H1 (cell line): ENCODE results near the gene GTF2H2. TPM values are rescaled to one million over a fixed set of nuclear protein-coding genes. Genes with fewer than 3 reads are reported as not detected.
"Not testable (repeated sequence)": the region's sequence is repeated elsewhere in the genome, so short reads cannot be mapped to it uniquely, and the experiment has no call there.

ENCODE experiments used
- CTCF ChIA-PET: fragments of 300-600 bp; sonication (Branson Sonifier 250); formaldehyde crosslinking; loops from one replicate; lab custom pipeline; 2021; ENCODE audit not compliant: partially characterized antibody; lab: Charles Lee
- POLR2A ChIA-PET: fragments of 300-600 bp; sonication (Branson Sonifier 250); formaldehyde crosslinking; loops from one replicate; lab custom pipeline; 2021; ENCODE audit warnings: inconsistent platforms; ENCODE audit not compliant: partially characterized antibody; lab: Charles Lee
- DNase-seq, 2 experiments: peaks; one replicate each; pipeline versions ENCODE4 v3.0.0 to v3.0.0-alpha.2; 2010 to 2022; ENCODE audit warnings: low spot score in 2 of 2, low read depth in 1 of 2, mixed read lengths in 1 of 2
- FAIRE-seq: peaks from 2 replicates; lab custom pipeline; 2011; peaks lifted over from hg19 to GRCh38; lab: Jason Lieb, UNC
- H2AFZ ChIP-seq: 2 replicates; pipeline ENCODE4 v1.8.1; 2012; ENCODE audit warnings: low read length, inconsistent platforms
- H2AK5ac ChIP-seq: 2 replicates; pipeline ENCODE4 v1.6.1; 2013; ENCODE audit warnings: low read depth, low read length
- H2BK120ac ChIP-seq: replicated peaks from 2 replicates; pipeline ENCODE3; 2013; ENCODE audit warnings: low read depth, low read length, inconsistent platforms
- H2BK12ac ChIP-seq: 2 replicates; pipeline ENCODE4 v1.6.1; 2013; ENCODE audit warnings: low read depth, low read length
- H2BK15ac ChIP-seq: 2 replicates; pipeline ENCODE4 v1.6.1; 2013; ENCODE audit warnings: low read length
- H2BK20ac ChIP-seq: 2 replicates; pipeline ENCODE4 v1.6.1; 2013; ENCODE audit warnings: low read length
- H2BK5ac ChIP-seq: 2 replicates; pipeline ENCODE4 v1.6.1; 2013; ENCODE audit warnings: low read depth, low read length
- H3K14ac ChIP-seq: 2 replicates; pipeline ENCODE4 v1.6.1; 2013; ENCODE audit warnings: inconsistent platforms; ENCODE audit not compliant: insufficient read length
- H3K18ac ChIP-seq: 2 replicates; pipeline ENCODE4 v1.6.1; 2013; ENCODE audit warnings: low read length; ENCODE audit errors: extremely low read depth
- H3K23ac ChIP-seq: 2 replicates; pipeline ENCODE4 v1.6.1; 2013; ENCODE audit warnings: inconsistent platforms; ENCODE audit not compliant: insufficient read length
- H3K23me2 ChIP-seq: 2 replicates; pipeline ENCODE4 v1.6.1; 2013; ENCODE audit warnings: low read depth, low read length
- H3K27ac ChIP-seq: 2 replicates; pipeline ENCODE4 v1.6.1; 2011; ENCODE audit warnings: low read depth, low read length, inconsistent platforms
- H3K27me3 ChIP-seq, 4 experiments: replicated peaks in 1 of 4; 1 replicate in 1 of 4; 2 replicates in 3 of 4; pipeline versions ENCODE4 v1.6.1 to v1.8.1; 2011 to 2013; ENCODE audit warnings: low read length in 3 of 4, mild to moderate bottlenecking in 3 of 4, inconsistent platforms in 2 of 4, mixed read lengths in 2 of 4, moderate library complexity in 1 of 4; ENCODE audit not compliant: control insufficient read depth in 3 of 4, insufficient read depth in 3 of 4; ENCODE audit errors: extremely low read depth in 1 of 4
- H3K36me3 ChIP-seq, 4 experiments: 2 replicates each; pipeline versions ENCODE4 v1.6.1 to v1.8.1; 2011 to 2013; ENCODE audit warnings: mild to moderate bottlenecking in 4 of 4, low read length in 3 of 4, moderate library complexity in 2 of 4, control low read depth in 1 of 4, inconsistent platforms in 1 of 4; ENCODE audit not compliant: insufficient read depth in 4 of 4, control insufficient read depth in 2 of 4
- H3K4ac ChIP-seq: replicated peaks from 2 replicates; pipeline ENCODE3; 2013; ENCODE audit warnings: low read length, low read depth, mixed read lengths, inconsistent platforms; ENCODE audit not compliant: insufficient read length
- H3K4me1 ChIP-seq, 4 experiments: replicated peaks in 1 of 4; 1 replicate in 1 of 4; 2 replicates in 3 of 4; pipeline versions ENCODE4 v1.6.1 to v1.8.1; 2011 to 2013; ENCODE audit warnings: low read length in 3 of 4, inconsistent platforms in 2 of 4, mixed read lengths in 1 of 4; ENCODE audit not compliant: insufficient read depth in 4 of 4, control insufficient read depth in 3 of 4
- H3K4me2 ChIP-seq, 2 experiments: 2 replicates each; pipeline versions ENCODE4 v1.6.1 to v1.8.1; 2011 to 2013; ENCODE audit warnings: low read depth in 2 of 2, low read length in 2 of 2, control low read depth in 1 of 2, inconsistent platforms in 1 of 2, mild to moderate bottlenecking in 1 of 2; ENCODE audit not compliant: insufficient read depth in 1 of 2
- H3K4me3 ChIP-seq, 4 experiments: fragments of 200-600, 300-600 bp in 1 of 4; sonication (generic), shearing (Covaris generic), sonication (Bioruptor Twin) in 1 of 4; 2 replicates each; pipeline versions ENCODE4 v1.5.1 to v1.8.1; 2011 to 2016; ENCODE audit warnings: low read length in 4 of 4, low read depth in 3 of 4, control low read depth in 2 of 4, inconsistent platforms in 2 of 4, mild to moderate bottlenecking in 2 of 4, mixed read lengths in 1 of 4, moderate library complexity in 1 of 4; ENCODE audit not compliant: insufficient read depth in 2 of 4; ENCODE audit errors: extremely low read depth in 1 of 4
- H3K56ac ChIP-seq: replicated peaks from 2 replicates; pipeline ENCODE3; 2013; ENCODE audit warnings: low read depth, mild to moderate bottlenecking, mixed read lengths, low read length, inconsistent platforms; ENCODE audit not compliant: insufficient read length
- H3K79me1 ChIP-seq: 2 replicates; pipeline ENCODE4 v1.6.1; 2013; ENCODE audit warnings: low read depth, low read length, control low read depth
- H3K79me2 ChIP-seq, 2 experiments: 2 replicates each; pipeline versions ENCODE4 v1.6.1 to v1.8.1; 2012 to 2013; ENCODE audit warnings: low read length in 2 of 2, mild to moderate bottlenecking in 2 of 2, inconsistent platforms in 1 of 2; ENCODE audit not compliant: insufficient read depth in 2 of 2, control insufficient read depth in 1 of 2
- H3K9ac ChIP-seq, 4 experiments: replicated peaks in 1 of 4; 1 replicate in 1 of 4; 2 replicates in 3 of 4; pipeline versions ENCODE4 v1.6.1 to v1.8.1; 2011 to 2013; ENCODE audit warnings: low read depth in 3 of 4, low read length in 3 of 4, control low read depth in 2 of 4, mild to moderate bottlenecking in 2 of 4, moderate library complexity in 2 of 4, inconsistent platforms in 1 of 4; ENCODE audit errors: extremely low read depth in 1 of 4
- H3K9me3 ChIP-seq, 2 experiments: 2 replicates each; pipeline versions ENCODE4 v1.6.1 to v1.8.1; 2012 to 2013; ENCODE audit warnings: mild to moderate bottlenecking in 2 of 2, moderate library complexity in 2 of 2, control low read depth in 1 of 2, inconsistent platforms in 1 of 2, low read depth in 1 of 2, low read length in 1 of 2, mixed read lengths in 1 of 2; ENCODE audit not compliant: insufficient read depth in 2 of 2
- H4K20me1 ChIP-seq, 2 experiments: replicated peaks in 1 of 2; 2 replicates each; pipeline versions ENCODE3 to v1.8.1; 2011 to 2013; ENCODE audit warnings: inconsistent platforms in 2 of 2, low read length in 2 of 2, mild to moderate bottlenecking in 1 of 2; ENCODE audit not compliant: insufficient read depth in 2 of 2, control insufficient read depth in 1 of 2
- H4K5ac ChIP-seq: 2 replicates; pipeline ENCODE4 v1.6.1; 2013; ENCODE audit warnings: low read length, low read depth, mixed read lengths, inconsistent platforms; ENCODE audit not compliant: insufficient read length
- H4K8ac ChIP-seq: 2 replicates; pipeline ENCODE4 v1.8.0; 2013; ENCODE audit warnings: mild to moderate bottlenecking, moderate library complexity, low read length, inconsistent platforms; ENCODE audit not compliant: insufficient read depth; ENCODE audit errors: extremely low read depth
- H4K91ac ChIP-seq: replicated peaks from 2 replicates; pipeline ENCODE3; 2013; ENCODE audit warnings: low read length, mixed read lengths, inconsistent platforms; ENCODE audit not compliant: insufficient read length
- WGBS, 2 experiments: shearing (Covaris generic) in 1 of 2; methylation state at CpG; one replicate each; pipeline versions ENCODE4 v1.1.6 to v1.1.7; 2013 to 2015; ENCODE audit warnings: low lambda C conversion rate in 2 of 2, mixed read lengths in 2 of 2, inconsistent platforms in 1 of 2, low coverage in 1 of 2, missing lambda C conversion rate in 1 of 2; ENCODE audit not compliant: insufficient replicate concordance in 2 of 2, insufficient coverage in 1 of 2, insufficient read length in 1 of 2; ENCODE audit errors: extremely low coverage in 1 of 2, missing lambda C conversion rate in 1 of 2; 5-methylcytosine and 5-hydroxymethylcytosine counted together
- polyA plus RNA-seq, 7 experiments: library from polyadenylated mRNA; depleted of rRNA in 3 of 7; stranded (reverse) in 5 of 7; unstranded in 2 of 7; fragments of >200 nt in 5 of 7; fragments of 200-250 nt in 2 of 7; gene quantifications; 1 replicate in 5 of 7; 2 replicates in 1 of 7; 4 replicates in 1 of 7; pipeline versions ENCODE4 v1.2.1 to v1.2.3, GENCODE V29; 2011 to 2013; ENCODE audit warnings: missing spikeins in 2 of 7, mixed read lengths in 2 of 7
- total RNA-seq: library from RNA; stranded (reverse); fragmentation: NEBNext Ultra II Directional; extraction: Animal tissue kit (Norgen Biotek cat#: 25700); gene quantifications from 2 replicates; pipeline ENCODE4 v1.2.1, GENCODE V29; 2021

GTF2H2 gene
- total and polyA plus RNA-seq, 2 of the 8 experiments (the other 6 are each of a cell fraction or from before 2014, with no cell fraction given): 12.4 to 42.3 TPM

GRCh38 chr5:71031046-71031776 is 36.3 kb downstream of the GTF2H2 start:
- H3K18ac ChIP-seq, H3K14ac ChIP-seq, H3K56ac ChIP-seq, H3K27ac ChIP-seq, H2BK120ac ChIP-seq, H3K23me2 ChIP-seq, H3K4me2 ChIP-seq, H4K20me1 ChIP-seq, H3K79me1 ChIP-seq, H2BK20ac ChIP-seq, H2AK5ac ChIP-seq, H3K27me3 ChIP-seq, H3K9ac ChIP-seq, DNase-seq, H2BK15ac ChIP-seq, FAIRE-seq, H2BK5ac ChIP-seq, CTCF ChIA-PET, POLR2A ChIA-PET, H3K79me2 ChIP-seq, H4K5ac ChIP-seq, H3K4me3 ChIP-seq, H3K4me1 ChIP-seq, H2AFZ ChIP-seq, H2BK12ac ChIP-seq, H3K36me3 ChIP-seq, H3K9me3 ChIP-seq, H4K91ac ChIP-seq, H3K23ac ChIP-seq, H3K4ac ChIP-seq, H4K8ac ChIP-seq: not testable (repeated sequence)
- WGBS, 2 experiments: no CpG with 5 or more reads among the region's 7 CpGs
